GM18505 (cell line): ENCODE data around the gene PTPRN2.
"Not testable (repeated sequence)": the region's sequence is repeated elsewhere in the genome, so short reads cannot be mapped to it uniquely, and the experiment has no call there.

Experiments used
- ATAC-seq: cut with Tn5 transposase; IDR thresholded peaks from one replicate; pipeline ENCODE4 v1.9.1; 2021; ENCODE audit not compliant: unreplicated experiment
- POLR2A ChIP-seq: IDR thresholded peaks from 4 replicates; pipeline ENCODE4 v1.6.1; 2011; ENCODE audit warnings: borderline replicate concordance; ENCODE audit not compliant: insufficient read depth, insufficient read length; ENCODE audit errors: extremely low read depth

The PTPRN2 gene

DNA sequence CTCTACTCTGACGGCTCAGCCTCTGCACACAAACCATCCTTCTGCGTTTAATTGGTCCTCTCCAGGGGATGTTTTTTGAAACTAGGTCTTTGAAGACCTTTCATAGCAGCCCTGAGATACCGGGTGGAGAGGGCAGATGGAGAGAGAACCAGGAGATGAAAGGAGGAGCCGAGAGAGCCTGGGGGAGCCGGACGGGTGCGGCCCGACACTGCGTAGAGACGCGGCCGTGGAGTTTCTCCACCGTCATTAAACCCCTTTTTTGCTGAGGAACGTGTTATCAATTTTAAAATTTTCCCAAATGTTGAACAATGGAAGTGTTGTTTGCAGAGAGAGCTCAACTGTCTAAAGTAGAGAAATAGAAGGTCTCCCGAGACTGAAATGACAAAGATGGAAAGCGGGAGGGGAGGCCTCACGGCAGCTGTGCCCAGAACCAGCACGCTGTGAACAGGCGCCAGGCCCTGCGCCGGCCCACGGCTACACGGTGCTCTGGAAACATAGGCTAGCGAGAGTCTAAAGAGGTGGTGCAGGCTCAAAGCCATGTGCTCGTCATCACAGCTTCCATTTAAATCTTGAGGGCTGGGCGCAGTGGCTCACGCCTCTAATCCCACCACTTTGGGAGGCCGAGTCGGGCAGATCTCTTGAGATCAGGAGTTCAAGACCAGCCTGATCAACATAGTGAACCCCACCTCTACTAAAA is 307.0 kb downstream of the PTPRN2 start:
- ATAC-seq, result no peak
- TF ChIP-seq POLR2A, result no peak

- ATAC-seq, result no peak
- no peak for TF ChIP-seq POLR2A
These were observed 307.8 kb downstream of the PTPRN2 start for GRCh38 chr7:158279539-158280447.

DNA sequence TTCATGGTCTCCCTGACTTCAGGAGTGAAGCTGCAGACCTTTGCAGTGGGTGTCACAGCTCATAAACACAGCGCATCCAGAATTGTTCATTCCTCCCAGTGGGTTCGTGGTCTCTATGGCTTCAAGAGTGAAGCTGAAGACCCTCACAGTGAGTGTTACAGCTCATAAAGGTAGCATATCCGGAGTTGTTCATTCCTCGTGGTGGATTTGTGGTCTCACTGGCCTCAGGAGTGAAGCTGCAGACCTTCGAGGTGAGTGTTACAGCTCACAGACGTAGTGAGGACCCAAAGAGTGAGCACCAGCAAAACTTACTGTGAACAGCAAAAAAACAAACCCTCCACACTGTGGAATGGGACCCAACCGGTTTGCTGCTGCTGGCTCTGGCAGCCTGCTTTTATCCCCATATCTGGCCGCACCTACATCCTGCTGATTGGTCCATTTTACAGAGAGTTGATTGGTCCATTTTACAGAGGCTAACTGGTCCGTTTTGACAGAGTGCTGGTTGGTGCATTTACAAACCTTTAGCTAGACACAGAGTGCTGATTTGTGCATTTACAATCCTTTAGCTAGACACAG is 308.8 kb downstream of the PTPRN2 start:
- ATAC-seq, result no peak
- no peak for TF ChIP-seq POLR2A

GRCh38 chr7:158277219-158278141 is 310.1 kb downstream of the PTPRN2 start:
- no peak for TF ChIP-seq POLR2A
- ATAC-seq, result no peak

- no peak for TF ChIP-seq POLR2A
- ATAC-seq, result no peak
These were observed 311.0 kb downstream of the PTPRN2 start for GRCh38 chr7:158276414-158277218.

GRCh38 chr7:158275711-158276413 is 311.8 kb downstream of the PTPRN2 start:
- no peak for TF ChIP-seq POLR2A
- ATAC-seq, result no peak

DNA sequence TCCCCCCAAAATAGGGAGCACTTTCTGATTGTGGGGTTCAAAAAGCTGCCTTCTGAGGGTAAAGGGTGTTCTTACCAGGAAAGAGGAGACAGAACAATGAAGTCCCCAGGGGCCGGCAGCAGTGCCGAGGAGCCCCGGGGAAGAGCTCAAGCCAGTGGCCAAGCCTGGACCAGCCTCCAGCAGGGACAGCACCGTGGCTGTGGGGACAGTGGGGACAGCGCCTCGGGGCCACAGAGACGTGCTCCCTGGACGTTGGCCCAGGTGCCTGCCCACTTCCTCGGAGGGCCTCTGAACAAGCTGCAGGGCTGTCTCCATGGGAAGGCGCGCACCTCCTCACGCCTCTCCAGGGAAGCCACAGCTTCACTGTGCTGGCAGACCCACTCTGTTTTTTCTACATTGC is 312.6 kb downstream of the PTPRN2 start:
- no peak for ATAC-seq
- no peak for TF ChIP-seq POLR2A

- no peak for ATAC-seq
- no peak for TF ChIP-seq POLR2A
These were observed 313.2 kb downstream of the PTPRN2 start for GRCh38 chr7:158274404-158274811.

DNA sequence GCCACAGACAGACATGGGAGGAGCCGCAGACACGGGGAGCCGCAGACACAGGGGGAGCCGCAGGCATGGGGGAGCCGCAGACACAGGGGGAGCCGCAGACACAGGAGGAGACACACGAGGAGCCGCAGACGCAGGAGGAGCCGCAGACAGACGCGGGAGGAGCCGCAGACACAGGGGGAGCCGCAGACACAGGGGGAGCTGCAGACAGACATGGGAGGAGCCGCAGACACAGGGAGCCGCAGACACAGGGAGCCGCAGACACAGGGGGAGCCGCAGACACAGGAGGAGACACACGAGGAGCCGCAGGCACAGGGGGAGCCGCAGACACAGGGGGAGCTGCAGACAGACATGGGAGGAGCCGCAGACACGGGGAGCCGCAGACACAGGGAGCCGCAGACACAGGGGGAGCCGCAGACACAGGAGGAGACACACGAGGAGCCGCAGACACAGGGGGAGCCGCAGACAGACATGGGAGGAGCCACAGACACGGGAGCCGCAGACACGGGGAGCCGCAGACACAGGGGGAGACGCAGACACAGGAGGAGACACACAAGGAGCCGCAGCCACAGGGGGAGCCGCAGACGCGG is 313.8 kb downstream of the PTPRN2 start:
- ATAC-seq, result not testable (repeated sequence)

DNA sequence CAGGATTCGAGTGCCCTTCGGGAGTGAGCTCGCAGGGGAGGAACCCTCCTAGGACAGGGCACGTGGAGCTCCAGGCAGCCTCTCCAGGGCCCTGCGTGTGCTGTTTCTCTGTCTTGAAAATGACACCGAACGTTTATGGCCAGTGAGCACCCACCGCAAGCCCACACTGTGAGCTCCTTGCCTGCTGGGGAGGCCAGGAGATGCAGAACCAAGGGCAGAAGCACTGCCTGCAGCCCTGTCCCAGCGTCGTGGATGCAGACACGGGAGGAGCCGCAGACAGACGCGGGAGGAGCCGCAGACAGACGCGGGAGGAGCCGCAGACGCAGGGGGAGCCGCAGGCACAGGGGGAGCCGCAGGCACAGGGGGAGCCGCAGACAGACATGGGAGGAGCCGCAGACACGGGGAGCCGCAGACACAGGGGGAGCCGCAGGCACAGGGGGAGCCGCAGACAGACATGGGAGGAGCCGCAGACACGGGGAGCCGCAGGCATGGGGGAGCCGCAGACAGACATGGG is 314.4 kb downstream of the PTPRN2 start:
- TF ChIP-seq POLR2A, result no peak
- no peak for ATAC-seq

- TF ChIP-seq POLR2A, result no peak
- no peak for ATAC-seq
These were observed 315.0 kb downstream of the PTPRN2 start for GRCh38 chr7:158272509-158273137.
